Loucy (cell line): ENCODE results near the gene OGFOD3.

Source experiments
- H2AFZ ChIP-seq: fragments of 200-600 bp; sonication (generic); 2 replicates; pipeline ENCODE4 v1.6.0; 2016; ENCODE audit warnings: antibody characterized with exemption, mild to moderate bottlenecking, low read length, moderate library complexity
- H3F3A ChIP-seq: fragments of 200-600 bp; 2 replicates; pipeline ENCODE4 v1.6.0; 2016; ENCODE audit warnings: antibody characterized with exemption, low read depth, mild to moderate bottlenecking
- H3K27me3 ChIP-seq: fragments of 200-600 bp; sonication (generic); 2 replicates; pipeline ENCODE4 v1.6.1; 2014; ENCODE audit warnings: low read length, mild to moderate bottlenecking; ENCODE audit not compliant: insufficient read depth, poor library complexity, severe bottlenecking
- H3K36me3 ChIP-seq: fragments of 200-600 bp; sonication (generic); 2 replicates; pipeline ENCODE4 v1.6.1; 2016; ENCODE audit warnings: low read length; ENCODE audit not compliant: insufficient read depth
- H3K4me1 ChIP-seq: fragments of 200-600 bp; sonication (generic); 2 replicates; pipeline ENCODE4 v1.5.1; 2014; ENCODE audit warnings: low read length, mild to moderate bottlenecking; ENCODE audit not compliant: insufficient read depth, poor library complexity, severe bottlenecking
- H3K4me2 ChIP-seq: fragments of 200-600 bp; sonication (generic); 2 replicates; pipeline ENCODE4 v1.6.0; 2014; ENCODE audit warnings: antibody characterized with exemption, low read length, low read depth, mild to moderate bottlenecking; ENCODE audit not compliant: poor library complexity, severe bottlenecking
- H3K4me3 ChIP-seq: fragments of 200-600 bp; sonication (generic); 2 replicates; pipeline ENCODE4 v1.5.1; 2014; ENCODE audit warnings: low read length, mild to moderate bottlenecking, mixed read lengths; ENCODE audit not compliant: poor library complexity, severe bottlenecking
- H3K79me2 ChIP-seq: fragments of 200-600 bp; sonication (generic); 2 replicates; pipeline ENCODE4 v1.6.1; 2014; ENCODE audit warnings: low read length; ENCODE audit not compliant: insufficient read depth
- H3K9ac ChIP-seq: fragments of 200-600 bp; sonication (generic); 2 replicates; pipeline ENCODE4 v1.6.0; 2014; ENCODE audit warnings: mild to moderate bottlenecking, low read depth, low read length, moderate library complexity; ENCODE audit not compliant: poor library complexity, severe bottlenecking
- H3K9me2 ChIP-seq: fragments of 200-600 bp; sonication (generic); replicated peaks from 2 replicates; pipeline ENCODE4 v1.6.1; 2016; ENCODE audit warnings: low read depth, low read length, mixed read lengths
- H3K9me3 ChIP-seq: fragments of 200-600 bp; sonication (generic); 2 replicates; pipeline ENCODE4 v1.6.1; 2014; ENCODE audit warnings: mild to moderate bottlenecking, antibody characterized with exemption, low read length, low read depth; ENCODE audit not compliant: insufficient read depth
- H4K20me1 ChIP-seq: fragments of 200-600 bp; sonication (generic); 2 replicates; pipeline ENCODE4 v1.6.0; 2014; ENCODE audit warnings: antibody characterized with exemption, low read length, mild to moderate bottlenecking; ENCODE audit not compliant: insufficient read depth, poor library complexity, severe bottlenecking
- CTCF ChIP-seq: fragments of 200-600 bp; sonication (generic); conservative IDR thresholded peaks from 2 replicates; pipeline ENCODE4 v1.5.1; 2014; ENCODE audit warnings: mild to moderate bottlenecking, antibody characterized with exemption, low read length
- EZH2phosphoT487 ChIP-seq: fragments of 200-600 bp; IDR thresholded peaks from 2 replicates; pipeline ENCODE4 v1.6.1; 2018; ENCODE audit warnings: antibody characterized with exemption, mild to moderate bottlenecking, moderate library complexity, borderline replicate concordance

OGFOD3 gene

GRCh38 chr17:82358465-82359350 lies 59.7 kb downstream of the OGFOD3 start, which contains the start of gene TEX19:
TEX19 (plus strand) TSS chr17:82359247; CDS start chr17:82362151, 2,904 bp downstream.
- H3K4me3 ChIP-seq = peak within 1 kb of the TSS; percentile 47
- peak within 1 kb of the TSS; percentile 56 for H3K4me2 ChIP-seq
- 0 out of 2 replicates have a peak, but pooled peaks cover 5% of the 10 kb centered on the region for H3F3A ChIP-seq
- H3K9me3 ChIP-seq = no peaks in the 10 kb centered on the region
- no peaks in the 10 kb centered on the region for H4K20me1 ChIP-seq
- H3K36me3 ChIP-seq = no peaks in the 10 kb centered on the region
- no peaks in the 10 kb centered on the region for H3K9me2 ChIP-seq
- TF ChIP-seq EZH2phosphoT487 = no peak
- TF ChIP-seq CTCF = peak; percentile 43
- peaks cover 28% of the 10 kb centered on the region for H3K4me1 ChIP-seq
- peak within 1 kb of the TSS; percentile 5; the same call in 1 of the 2 replicates for H2AFZ ChIP-seq
- no peaks in the 10 kb centered on the region for H3K27me3 ChIP-seq
- no peaks in the 10 kb centered on the region for H3K79me2 ChIP-seq
- H3K9ac ChIP-seq = peak within 1 kb of the TSS; percentile 62

- Histone ChIP-seq H3K79me2 (no peaks in the 10 kb centered on the region), H3K9me2 (no peaks in the 10 kb centered on the region), H2AFZ (no peak overlapping the region), H3K9me3 (no peaks in the 10 kb centered on the region), H3K4me3 (no peak overlapping the region), H3K27me3 (no peaks in the 10 kb centered on the region), H3K4me1 (peaks cover 15% of the 10 kb centered on the region), H3K9ac (peak overlapping the region; percentile 27), H3F3A (0 out of 2 replicates have a peak, but pooled peaks cover 5% of the 10 kb centered on the region), H3K4me2 (no peak overlapping the region), H3K36me3 (no peaks in the 10 kb centered on the region), H4K20me1 (no peaks in the 10 kb centered on the region)
- no peak for TF ChIP-seq CTCF
- no peak for TF ChIP-seq EZH2phosphoT487
Observed at GRCh38 chr17:82357394-82357793, 61.0 kb downstream of the OGFOD3 start.

GRCh38 chr17:82356845-82357355 lies 61.5 kb downstream of the OGFOD3 start:
- TF ChIP-seq EZH2phosphoT487 = no peak
- TF ChIP-seq CTCF = no peak
- Histone ChIP-seq H3K9me2 (no peaks in the 10 kb centered on the region), H3K36me3 (no peaks in the 10 kb centered on the region), H3K9ac (no peak overlapping the region), H3K4me3 (no peak overlapping the region), H3K79me2 (no peaks in the 10 kb centered on the region), H2AFZ (no peak overlapping the region), H3K9me3 (no peaks in the 10 kb centered on the region), H4K20me1 (no peaks in the 10 kb centered on the region), H3K27me3 (no peaks in the 10 kb centered on the region), H3F3A (0 out of 2 replicates have a peak, but pooled peaks cover 5% of the 10 kb centered on the region), H3K4me1 (peaks cover 15% of the 10 kb centered on the region), H3K4me2 (no peak overlapping the region)
